Measurements from ENCODE around the gene ARMC9.

The ARMC9 gene

DNA sequence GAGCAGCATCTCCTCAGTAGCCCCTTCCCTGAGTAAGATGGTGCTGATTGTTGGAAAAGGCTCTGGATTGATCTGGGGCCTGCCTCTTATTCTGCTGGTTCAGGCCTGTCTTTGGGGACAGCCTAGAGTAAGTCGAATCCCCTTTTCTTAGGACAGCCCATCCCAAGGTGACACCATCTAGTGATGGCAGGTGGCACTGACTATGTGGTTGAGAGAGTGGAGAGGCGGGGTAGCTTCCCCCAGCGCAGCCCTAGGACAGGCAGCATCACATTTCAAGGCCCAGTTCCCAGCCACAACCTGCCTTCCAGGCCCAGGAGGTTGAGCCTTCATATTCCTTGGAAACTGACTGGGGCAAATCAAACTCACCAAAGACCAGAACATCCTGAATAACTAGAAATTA is 128.0 kb downstream of the ARMC9 start:
- POLR2A ChIA-PET (ENCODE audit: low non-redundant PET): no interaction called here
- TF ChIP-seq, protein P1, sequence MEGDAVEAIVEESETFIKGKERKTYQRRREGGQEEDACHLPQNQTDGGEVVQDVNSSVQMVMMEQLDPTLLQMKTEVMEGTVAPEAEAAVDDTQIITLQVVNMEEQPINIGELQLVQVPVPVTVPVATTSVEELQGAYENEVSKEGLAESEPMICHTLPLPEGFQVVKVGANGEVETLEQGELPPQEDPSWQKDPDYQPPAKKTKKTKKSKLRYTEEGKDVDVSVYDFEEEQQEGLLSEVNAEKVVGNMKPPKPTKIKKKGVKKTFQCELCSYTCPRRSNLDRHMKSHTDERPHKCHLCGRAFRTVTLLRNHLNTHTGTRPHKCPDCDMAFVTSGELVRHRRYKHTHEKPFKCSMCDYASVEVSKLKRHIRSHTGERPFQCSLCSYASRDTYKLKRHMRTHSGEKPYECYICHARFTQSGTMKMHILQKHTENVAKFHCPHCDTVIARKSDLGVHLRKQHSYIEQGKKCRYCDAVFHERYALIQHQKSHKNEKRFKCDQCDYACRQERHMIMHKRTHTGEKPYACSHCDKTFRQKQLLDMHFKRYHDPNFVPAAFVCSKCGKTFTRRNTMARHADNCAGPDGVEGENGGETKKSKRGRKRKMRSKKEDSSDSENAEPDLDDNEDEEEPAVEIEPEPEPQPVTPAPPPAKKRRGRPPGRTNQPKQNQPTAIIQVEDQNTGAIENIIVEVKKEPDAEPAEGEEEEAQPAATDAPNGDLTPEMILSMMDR (conservative IDR thresholded peaks at IDR 0.05; ENCODE audit: low read depth): no peak
- no peak overlapping the region for H3K27ac ChIP-seq
- no peak for DNase-seq (ENCODE audit: low spot score)
- CTCF ChIA-PET: no interaction called here

DNA sequence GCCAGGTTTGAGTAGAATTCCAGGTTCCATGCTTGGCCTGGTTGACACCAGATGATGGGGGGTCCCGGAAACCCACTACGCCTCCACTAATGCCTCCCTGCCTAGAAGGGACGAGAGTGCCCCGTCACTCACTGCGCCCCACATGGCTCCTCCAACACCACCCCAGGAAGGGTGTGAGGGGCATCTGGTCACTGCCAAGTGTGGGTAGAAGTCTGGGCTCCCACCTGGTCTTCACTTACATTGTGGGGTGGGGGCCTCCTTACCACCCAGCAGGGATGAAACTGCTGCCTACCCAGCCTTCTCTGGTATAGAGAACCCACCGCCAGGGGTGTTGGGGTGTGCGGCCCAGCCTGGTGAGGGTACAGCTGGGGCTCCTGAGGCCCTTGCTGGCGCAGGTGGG is 131.9 kb downstream of the ARMC9 start:
- CTCF ChIA-PET: interaction anchor here (0.6 to 0.7 kb wide), 2 partner anchors 58 to 582 kb away, joined by 3 read pairs; no protein-coding TSS in a partner anchor
- DNase-seq (ENCODE audit: low spot score): no peak
- TF ChIP-seq, protein P1 (conservative IDR thresholded peaks at IDR 0.05; ENCODE audit: low read depth): no peak
- POLR2A ChIA-PET (ENCODE audit: low non-redundant PET): no interaction called here
- no peak overlapping the region for H3K27ac ChIP-seq

DNA sequence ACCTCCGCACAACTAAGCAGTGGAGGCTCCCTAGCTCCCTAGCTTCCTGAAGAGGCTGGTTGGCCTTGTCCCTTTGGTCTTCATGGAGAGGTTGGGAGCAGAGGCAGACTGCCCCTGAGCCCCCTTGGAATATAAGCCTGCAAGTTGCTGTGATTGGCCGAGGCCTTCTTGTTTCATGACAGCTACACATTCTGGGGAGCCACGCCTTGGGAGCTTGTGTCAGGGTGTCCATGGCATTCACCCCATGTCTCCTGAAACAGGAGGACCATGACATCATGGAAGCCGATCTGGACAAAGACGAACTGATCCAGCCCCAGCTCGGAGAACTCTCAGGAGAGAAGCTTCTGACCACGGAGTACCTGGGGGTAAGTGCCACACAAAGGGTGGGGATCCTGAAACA is 133.1 kb downstream of the ARMC9 start:
- DNase-seq (ENCODE audit: low spot score): no peak
- no peak overlapping the region for H3K27ac ChIP-seq
- ChIA-PET POLR2A (ENCODE audit: low non-redundant PET) (no interaction called here), CTCF (no interaction called here)
- TF ChIP-seq, protein P1 (conservative IDR thresholded peaks at IDR 0.05; ENCODE audit: low read depth): no peak

DNA sequence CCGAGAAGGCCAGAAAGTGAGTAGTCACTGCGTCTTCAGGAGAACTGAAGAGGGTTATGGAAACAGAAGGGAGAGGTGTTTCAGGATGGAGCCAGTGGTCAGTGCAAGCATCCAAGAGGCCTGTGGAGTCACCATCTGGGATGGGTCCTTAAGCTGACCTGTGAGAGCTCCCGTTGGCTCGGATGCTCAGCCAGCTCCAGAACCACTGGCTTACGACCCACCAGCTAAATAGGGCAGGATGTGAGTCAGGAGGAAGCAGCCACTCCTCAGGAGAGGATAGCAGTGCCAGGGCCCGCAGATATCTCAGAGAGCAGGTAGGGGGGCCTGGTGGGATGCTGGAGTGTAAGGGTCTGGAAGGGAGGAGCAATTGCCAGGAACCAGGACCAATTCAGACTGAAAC is 134.0 kb downstream of the ARMC9 start:
- CTCF ChIA-PET: no interaction called here
- POLR2A ChIA-PET (ENCODE audit: low non-redundant PET): no interaction called here
- TF ChIP-seq, protein P1 (conservative IDR thresholded peaks at IDR 0.05; ENCODE audit: low read depth): no peak
- DNase-seq (ENCODE audit: low spot score): no peak
- H3K27ac ChIP-seq: no peak overlapping the region

DNA sequence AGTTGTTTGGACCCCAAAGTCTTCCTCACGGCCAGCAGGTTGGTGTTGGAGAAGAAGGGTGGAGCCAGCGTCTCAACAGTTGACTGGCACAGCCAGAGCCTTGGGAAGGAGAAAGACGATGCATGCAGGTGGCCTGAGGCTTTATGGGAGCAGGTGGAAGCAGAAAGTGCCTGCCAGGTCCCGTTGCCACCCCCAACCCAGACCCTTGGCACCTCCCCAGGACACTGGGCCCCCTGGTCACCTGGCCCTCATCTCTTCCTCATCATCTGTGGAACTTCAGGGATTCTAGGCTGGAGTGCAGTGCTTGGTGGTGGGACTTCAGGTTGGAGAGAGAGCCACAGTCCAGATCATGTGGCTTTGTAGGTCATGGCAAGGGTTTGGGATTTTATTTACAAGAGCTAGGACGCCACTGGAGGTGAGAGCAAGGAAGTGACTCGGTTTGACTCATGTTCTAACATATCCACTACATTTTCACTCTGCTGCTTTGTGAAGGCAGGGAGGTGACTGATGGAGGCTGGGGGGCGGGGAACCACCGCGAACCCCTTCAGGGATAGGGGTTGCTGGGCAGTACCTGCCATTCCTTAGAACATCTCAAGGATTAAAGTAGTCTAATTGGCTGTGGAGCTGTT is 134.6 kb downstream of the ARMC9 start:
- DNase-seq (ENCODE audit: low spot score): no peak
- H3K27ac ChIP-seq: no peak overlapping the region
- TF ChIP-seq, protein P1 (conservative IDR thresholded peaks at IDR 0.05; ENCODE audit: low read depth): no peak
- ChIA-PET CTCF (no interaction called here), POLR2A (ENCODE audit: low non-redundant PET) (no interaction called here)

DNA sequence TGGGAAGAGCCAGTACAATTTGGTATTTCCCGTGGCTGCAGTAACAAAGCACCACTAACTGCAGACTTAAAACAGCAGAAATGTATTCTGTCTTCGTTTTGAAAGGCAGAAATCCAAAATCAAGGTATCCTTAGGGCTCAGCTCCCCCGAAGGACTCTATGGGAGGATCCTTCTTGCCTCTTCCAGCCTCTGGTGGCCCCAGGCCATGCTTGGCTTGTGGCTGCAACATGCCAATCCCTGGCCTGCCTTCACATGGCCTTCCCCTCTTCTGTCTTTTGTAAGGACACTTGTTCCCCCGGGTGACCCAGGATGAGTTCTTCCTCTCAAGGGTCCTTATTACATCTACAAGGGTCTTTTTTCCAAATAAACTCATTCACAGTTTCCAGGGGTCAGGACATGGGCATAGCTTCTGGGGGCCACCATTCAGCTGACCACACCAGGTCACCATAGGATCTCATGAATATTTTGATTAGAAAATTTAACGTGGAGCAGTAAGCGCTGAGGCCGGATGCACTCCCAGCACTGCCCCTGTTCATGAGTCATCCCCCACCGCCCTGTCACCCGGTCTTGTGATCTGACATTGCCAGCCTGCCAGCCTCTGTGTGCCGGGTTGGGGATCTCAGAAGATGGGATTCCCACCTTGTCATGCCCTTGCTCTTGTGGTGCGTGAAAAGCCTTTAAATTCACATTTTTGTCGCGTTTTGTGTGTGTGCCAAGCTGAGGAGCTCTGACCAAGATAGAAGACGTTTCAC is 135.9 kb downstream of the ARMC9 start:
- ChIA-PET CTCF (no interaction called here), POLR2A (ENCODE audit: low non-redundant PET) (no interaction called here)
- DNase-seq (ENCODE audit: low spot score): no peak
- TF ChIP-seq, protein P1 (conservative IDR thresholded peaks at IDR 0.05; ENCODE audit: low read depth): no peak
- H3K27ac ChIP-seq: no peak overlapping the region

Data from RWPE1 (cell line).